GM12878 (cell line): Measurements from ENCODE around the gene ART4. TPM values are rescaled to one million over a fixed set of nuclear protein-coding genes. Genes with fewer than 3 reads are reported as not detected.

ENCODE experiments used
- ATAC-seq: fragments of 200-7000 bp; cut with Tn5 transposase; 3 replicates; pipeline ENCODE4 v1.9.1; 2020; ENCODE audit warnings: mild to moderate bottlenecking, moderate library complexity
- BruUV-seq: library from RNA; stranded (reverse); fragments of 400-500 nt; replicated peaks from 2 replicates; lab custom pipeline; 2021; lab: Mats Ljungman, UMichigan
- CTCF ChIA-PET: fragments of 300-600 bp; sonication (Branson Sonifier 250); formaldehyde crosslinking; extraction: SDS; loops from one replicate; lab custom pipeline; 2021; ENCODE audit warnings: inconsistent platforms; lab: Yijun Ruan, JAX
- POLR2A ChIA-PET: fragments of 350-600 bp; formaldehyde crosslinking; extraction: SDS; loops from one replicate; lab custom pipeline; 2021; ENCODE audit warnings: inconsistent platforms; lab: Charles Lee
- RAD21 ChIA-PET: fragments of 300-600 bp; sonication (Branson Sonifier 250); formaldehyde crosslinking; loops from one replicate; lab custom pipeline; 2023; ENCODE audit warnings: antibody characterized with exemption; ENCODE audit not compliant: unreplicated experiment; lab: Charles Lee
- SMC1A ChIA-PET: fragments of 300-600 bp; sonication (Branson Sonifier 250); formaldehyde crosslinking; loops from one replicate; lab custom pipeline; 2023; ENCODE audit not compliant: unreplicated experiment, uncharacterized antibody; lab: Charles Lee
- DNase-seq: peaks from one replicate; pipeline ENCODE4 v3.0.0-alpha.2; 2011; ENCODE audit warnings: low read depth, low spot score
- FAIRE-seq: peaks from 3 replicates; lab custom pipeline; 2011; peaks lifted over from hg19 to GRCh38; lab: Jason Lieb, UNC
- H2AFZ ChIP-seq: 2 replicates; pipeline ENCODE4 v1.6.0; 2011; ENCODE audit warnings: low read depth, low read length, control low read depth; ENCODE audit not compliant: control insufficient read depth
- H3K27ac ChIP-seq: 2 replicates; pipeline ENCODE4 v1.5.1; 2011; ENCODE audit warnings: control low read depth; ENCODE audit not compliant: control insufficient read depth, insufficient read depth
- H3K27me3 ChIP-seq, 2 experiments: replicated peaks in 1 of 2; 2 replicates each; pipeline versions ENCODE4 v1.6.0 to v1.6.1; 2011; ENCODE audit warnings: low read length in 1 of 2; ENCODE audit not compliant: control insufficient read depth in 2 of 2, insufficient read depth in 2 of 2
- H3K36me3 ChIP-seq, 2 experiments: 2 replicates each; pipeline ENCODE4 v1.5.1; 2011; ENCODE audit warnings: low read length in 1 of 2; ENCODE audit not compliant: control insufficient read depth in 2 of 2, insufficient read depth in 2 of 2
- H3K4me1 ChIP-seq: 2 replicates; pipeline ENCODE4 v1.6.1; 2011; ENCODE audit warnings: mild to moderate bottlenecking, low read length, moderate library complexity, mixed read lengths; ENCODE audit not compliant: control insufficient read depth, insufficient read depth
- H3K4me2 ChIP-seq: 2 replicates; pipeline ENCODE4 v1.6.0; 2011; ENCODE audit warnings: control low read depth; ENCODE audit not compliant: control insufficient read depth, insufficient read depth
- H3K4me3 ChIP-seq: fragments of 200-600 bp; sonication (generic); 2 replicates; pipeline ENCODE4 v1.5.1; 2016
- H3K79me2 ChIP-seq: 2 replicates; pipeline ENCODE4 v1.6.0; 2011; ENCODE audit warnings: low read length; ENCODE audit not compliant: control insufficient read depth, insufficient read depth
- H3K9ac ChIP-seq: 2 replicates; pipeline ENCODE4 v1.8.0; 2011; ENCODE audit warnings: low read length, control low read depth, mixed read lengths; ENCODE audit not compliant: control insufficient read depth, insufficient read depth
- H3K9me3 ChIP-seq: replicated peaks from 3 replicates; pipeline ENCODE4 v1.5.1; 2011; ENCODE audit warnings: mild to moderate bottlenecking, low read length; ENCODE audit not compliant: control insufficient read depth, insufficient read depth
- H4K20me1 ChIP-seq: 2 replicates; pipeline ENCODE4 v1.6.0; 2011; ENCODE audit not compliant: control insufficient read depth, insufficient read depth
- ETV6 ChIP-seq, 2 experiments: fragments of 450-650 bp in 1 of 2; IDR thresholded peaks in 1 of 2; conservative IDR thresholded peaks in 1 of 2; 2 replicates each; pipeline ENCODE4 v1.6.1; 2014; ENCODE audit warnings: antibody characterized with exemption in 1 of 2, borderline replicate concordance in 1 of 2, low read depth in 1 of 2, mild to moderate bottlenecking in 1 of 2, moderate library complexity in 1 of 2
- MTA3 ChIP-seq: IDR thresholded peaks from 2 replicates; pipeline ENCODE4 v1.6.1; 2012; ENCODE audit warnings: low read length, inconsistent platforms, borderline replicate concordance
- SKIL ChIP-seq: fragments of 450-650 bp; IDR thresholded peaks from 2 replicates; pipeline ENCODE4 v1.6.1; 2017; ENCODE audit warnings: mild to moderate bottlenecking, low read depth, inconsistent platforms; ENCODE audit not compliant: poor library complexity, severe bottlenecking
- TARDBP ChIP-seq: IDR thresholded peaks from 2 replicates; pipeline ENCODE4 v1.6.1; 2016; ENCODE audit warnings: borderline replicate concordance
- ZNF207 ChIP-seq: fragments of 450-650 bp; IDR thresholded peaks from 2 replicates; pipeline ENCODE4 v1.6.1; 2014; ENCODE audit warnings: antibody characterized with exemption, mild to moderate bottlenecking, borderline replicate concordance
- WGBS: methylation state at CpG from one replicate; pipeline ENCODE4 v1.1.6; 2016; ENCODE audit warnings: low lambda C conversion rate; ENCODE audit not compliant: insufficient replicate concordance, insufficient coverage; ENCODE audit errors: missing lambda C conversion rate; 5-methylcytosine and 5-hydroxymethylcytosine counted together
- in situ Hi-C: fragments of 300-500 bp; cut with MboI; formaldehyde crosslinking; loops from 9 replicates; pipeline ENCODE4 v1.14.3; 2018; ENCODE audit warnings: mixed read lengths
- intact Hi-C: fragments of 100-400 bp; cut with micrococcal nuclease; formaldehyde crosslinking; loops from one replicate; pipeline ENCODE4 v1.14.2; 2022; ENCODE audit not compliant: unreplicated experiment
- polyA plus RNA-seq, 11 experiments: library from polyadenylated mRNA; depleted of rRNA in 4 of 11; unstranded in 6 of 11; stranded (reverse) in 5 of 11; fragments of >200 nt; fragmentation: Nextera tagmentation in 4 of 11; fragmentation: Illumina TruSeq in 1 of 11; extraction: Ambion mirVana in 4 of 11; extraction: Trizol in 1 of 11; gene quantifications; 1 replicate in 1 of 11; 2 replicates in 10 of 11; pipeline versions ENCODE4 v1.2.1 to v1.2.3, GENCODE V29; 2011 to 2016; ENCODE audit warnings: inconsistent platforms in 2 of 11, missing spikeins in 2 of 11, low read depth in 1 of 11
- total RNA-seq, 4 experiments: library from RNA; depleted of rRNA in 3 of 4; stranded (reverse); fragments of >200 nt in 3 of 4; fragmentation: Illumina TruSeq in 1 of 4; extraction: Trizol in 1 of 4; gene quantifications; 2 replicates each; pipeline versions ENCODE4 v1.2.1 to v1.2.3, GENCODE V29; 2013 to 2021

The ART4 gene
- total and polyA plus RNA-seq, 10 of the 15 experiments (the other 5 are each of a cell fraction or from before 2014, with no cell fraction given): 0.02 TPM; not detected in 9

- CTCF ChIA-PET: interaction anchor here (0.7 to 1.0 kb wide), 2 partner anchors 15 to 19 kb away, joined by 3 read pairs; no protein-coding TSS in a partner anchor
- H3K27ac ChIP-seq: no peak overlapping the region
- no peak overlapping the region for H2AFZ ChIP-seq
- no peaks in the 10 kb centered on the region for H3K36me3 ChIP-seq
- RAD21 ChIA-PET: no interaction called here
- DNase-seq (no peak), FAIRE-seq (no peak), ATAC-seq (no peak)
- H3K79me2 ChIP-seq: no peaks in the 10 kb centered on the region
- H3K27me3 ChIP-seq: no peaks in the 10 kb centered on the region
- POLR2A ChIA-PET: interaction anchor here (0.5 kb wide), 2 partner anchors 107 to 551 kb away, joined by 4 read pairs; no protein-coding TSS in a partner anchor
- SMC1A ChIA-PET: interaction anchor here (1.0 to 1.9 kb wide), 4 partner anchors 11 to 19 kb away, joined by 3 to 6 read pairs (median 4); no protein-coding TSS in a partner anchor
- in situ Hi-C loops (no loop called here), intact Hi-C loops (no loop called here)
- no peak overlapping the region for H3K4me3 ChIP-seq
- H3K4me1 ChIP-seq: no peaks in the 10 kb centered on the region
- 27% methylated on average over 2 of the region's 2 CpGs for WGBS
- H3K9me3 ChIP-seq: no peaks in the 10 kb centered on the region
- H3K9ac ChIP-seq: no peak overlapping the region
- H4K20me1 ChIP-seq: no peaks in the 10 kb centered on the region
- TF ChIP-seq ZNF207: no peak
- no peak for TF ChIP-seq MTA3
- no peak for TF ChIP-seq TARDBP
- TF ChIP-seq ETV6 (conservative IDR thresholded peaks at IDR 0.05 in 1 of 2, IDR thresholded peaks at IDR 0.05 in 1 of 2; ENCODE audit: borderline replicate concordance in 1 of 2, low read depth in 1 of 2): no peak
- no peak for TF ChIP-seq SKIL
- no peak overlapping the region for H3K4me2 ChIP-seq
- BruUV-seq: no TSS peak
These were observed 33.5 kb upstream of the ART4 start for GRCh38 chr12:14876833-14877232.
